ENCODE results near the gene IQGAP2.

- TF ChIP-seq, protein P1, sequence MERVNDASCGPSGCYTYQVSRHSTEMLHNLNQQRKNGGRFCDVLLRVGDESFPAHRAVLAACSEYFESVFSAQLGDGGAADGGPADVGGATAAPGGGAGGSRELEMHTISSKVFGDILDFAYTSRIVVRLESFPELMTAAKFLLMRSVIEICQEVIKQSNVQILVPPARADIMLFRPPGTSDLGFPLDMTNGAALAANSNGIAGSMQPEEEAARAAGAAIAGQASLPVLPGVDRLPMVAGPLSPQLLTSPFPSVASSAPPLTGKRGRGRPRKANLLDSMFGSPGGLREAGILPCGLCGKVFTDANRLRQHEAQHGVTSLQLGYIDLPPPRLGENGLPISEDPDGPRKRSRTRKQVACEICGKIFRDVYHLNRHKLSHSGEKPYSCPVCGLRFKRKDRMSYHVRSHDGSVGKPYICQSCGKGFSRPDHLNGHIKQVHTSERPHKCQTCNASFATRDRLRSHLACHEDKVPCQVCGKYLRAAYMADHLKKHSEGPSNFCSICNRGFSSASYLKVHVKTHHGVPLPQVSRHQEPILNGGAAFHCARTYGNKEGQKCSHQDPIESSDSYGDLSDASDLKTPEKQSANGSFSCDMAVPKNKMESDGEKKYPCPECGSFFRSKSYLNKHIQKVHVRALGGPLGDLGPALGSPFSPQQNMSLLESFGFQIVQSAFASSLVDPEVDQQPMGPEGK (CRISPR knock-in tag; IDR thresholded peaks at IDR 0.05; ENCODE audit: borderline replicate concordance), result no peak
- TF ChIP-seq ESRRG (CRISPR knock-in tag; IDR thresholded peaks at IDR 0.05) (no peak), ARNTL (CRISPR knock-in tag; IDR thresholded peaks at IDR 0.05; ENCODE audit: borderline replicate concordance, low read depth) (no peak), SNAI2 (CRISPR knock-in tag; IDR thresholded peaks at IDR 0.05) (no peak), GLIS3 (CRISPR knock-in tag; IDR thresholded peaks at IDR 0.05) (no peak), ZFP3 (CRISPR knock-in tag; IDR thresholded peaks at IDR 0.05) (no peak)
- TF ChIP-seq, protein P2, sequence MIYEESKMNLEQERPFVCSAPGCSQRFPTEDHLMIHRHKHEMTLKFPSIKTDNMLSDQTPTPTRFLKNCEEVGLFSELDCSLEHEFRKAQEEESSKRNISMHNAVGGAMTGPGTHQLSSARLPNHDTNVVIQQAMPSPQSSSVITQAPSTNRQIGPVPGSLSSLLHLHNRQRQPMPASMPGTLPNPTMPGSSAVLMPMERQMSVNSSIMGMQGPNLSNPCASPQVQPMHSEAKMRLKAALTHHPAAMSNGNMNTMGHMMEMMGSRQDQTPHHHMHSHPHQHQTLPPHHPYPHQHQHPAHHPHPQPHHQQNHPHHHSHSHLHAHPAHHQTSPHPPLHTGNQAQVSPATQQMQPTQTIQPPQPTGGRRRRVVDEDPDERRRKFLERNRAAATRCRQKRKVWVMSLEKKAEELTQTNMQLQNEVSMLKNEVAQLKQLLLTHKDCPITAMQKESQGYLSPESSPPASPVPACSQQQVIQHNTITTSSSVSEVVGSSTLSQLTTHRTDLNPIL (CRISPR knock-in tag; IDR thresholded peaks at IDR 0.05; ENCODE audit: low read depth), result no peak
- TF ChIP-seq, protein P3, sequence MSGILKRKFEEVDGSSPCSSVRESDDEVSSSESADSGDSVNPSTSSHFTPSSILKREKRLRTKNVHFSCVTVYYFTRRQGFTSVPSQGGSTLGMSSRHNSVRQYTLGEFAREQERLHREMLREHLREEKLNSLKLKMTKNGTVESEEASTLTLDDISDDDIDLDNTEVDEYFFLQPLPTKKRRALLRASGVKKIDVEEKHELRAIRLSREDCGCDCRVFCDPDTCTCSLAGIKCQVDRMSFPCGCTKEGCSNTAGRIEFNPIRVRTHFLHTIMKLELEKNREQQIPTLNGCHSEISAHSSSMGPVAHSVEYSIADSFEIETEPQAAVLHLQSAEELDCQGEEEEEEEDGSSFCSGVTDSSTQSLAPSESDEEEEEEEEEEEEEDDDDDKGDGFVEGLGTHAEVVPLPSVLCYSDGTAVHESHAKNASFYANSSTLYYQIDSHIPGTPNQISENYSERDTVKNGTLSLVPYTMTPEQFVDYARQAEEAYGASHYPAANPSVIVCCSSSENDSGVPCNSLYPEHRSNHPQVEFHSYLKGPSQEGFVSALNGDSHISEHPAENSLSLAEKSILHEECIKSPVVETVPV (CRISPR knock-in tag; IDR thresholded peaks at IDR 0.05), result no peak
These were observed 19.1 kb downstream of the IQGAP2 start for GRCh38 chr5:76422227-76422626.

Data from SK-N-SH treated with all-trans-retinoic acid at 6 μM for 48 hours (cell line).